Heart left ventricle (tissue), 13 donors: ENCODE results near the gene CD300LG.

Experiments used
- POLR2A ChIP-seq, 2 donors: fragments of 450-650 bp; IDR thresholded peaks; one replicate each; pipeline ENCODE4 v1.6.1; 2017; ENCODE audit warnings: antibody characterized with exemption in 2 of 2, mild to moderate bottlenecking in 2 of 2, moderate library complexity in 2 of 2
- TF ChIP-seq, protein P1 (sequence below), 12 donors: fragments of 200-600 bp; sonication (generic) in 4 of 12; IDR thresholded peaks; one replicate each; pipeline versions ENCODE4 v1.5.0 to v1.8.0; 2018 to 2022; ENCODE audit warnings: antibody characterized with exemption in 12 of 12, mild to moderate bottlenecking in 5 of 12
- donor health status: ischemic (EF 13 %, LVEDD 7.1; RV severe dilation, severe dysfunction).
- donor health status: DM: no; HTN: yes; CAD: no.
- donor health status: DM: no; HTN: no; CAD: no.
- donor health status: ischemic (EF 25% LVEDD 6.9; RV normal size, moderate dysfunction).
- donor health status: ischemic (EF 25% LVEDD 5.7; RV mildly dilated, moderate dysfunction).
- donor health status: ischemic (EF 35%, LVEDD 5.7; RV mildly dilated, moderate dysfunction).
- donor health status: nonischemic (EF 11% LVEDD 7.7; RV severe dilation, severe dysfunction).
- donor health status: DM: yes; HTN: yes; CAD: no.
- donor health status: PGD.
- donor health status: ischemic (EF 29% LVEDD 5.4; RV normal size, mild dysfunction).
- donor health status: nonischemic (EF 23%, LVEDD 6.1; RV moderate dilation, normal function).

DNA sequence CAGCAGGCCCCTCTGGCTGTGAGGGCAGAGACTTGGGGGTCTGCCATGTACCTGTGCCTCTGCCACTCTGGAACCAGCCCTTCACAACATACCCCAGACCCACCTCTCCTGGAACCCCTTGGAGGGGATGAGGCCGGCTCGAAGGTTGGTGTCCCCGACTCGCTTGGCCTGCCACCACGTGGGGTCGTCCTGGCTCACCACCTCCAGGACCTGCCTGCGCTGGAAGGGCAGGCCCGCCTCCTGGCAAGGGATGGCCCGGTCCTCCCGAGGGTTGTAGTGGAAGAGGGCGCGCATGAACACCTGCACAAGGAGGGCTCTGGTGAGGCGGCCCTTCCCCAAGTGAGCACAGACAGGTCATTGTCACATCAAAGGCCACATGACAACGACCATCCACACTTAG, 26.2 kb upstream of the CD300LG start:
- TF ChIP-seq, protein P1, sequence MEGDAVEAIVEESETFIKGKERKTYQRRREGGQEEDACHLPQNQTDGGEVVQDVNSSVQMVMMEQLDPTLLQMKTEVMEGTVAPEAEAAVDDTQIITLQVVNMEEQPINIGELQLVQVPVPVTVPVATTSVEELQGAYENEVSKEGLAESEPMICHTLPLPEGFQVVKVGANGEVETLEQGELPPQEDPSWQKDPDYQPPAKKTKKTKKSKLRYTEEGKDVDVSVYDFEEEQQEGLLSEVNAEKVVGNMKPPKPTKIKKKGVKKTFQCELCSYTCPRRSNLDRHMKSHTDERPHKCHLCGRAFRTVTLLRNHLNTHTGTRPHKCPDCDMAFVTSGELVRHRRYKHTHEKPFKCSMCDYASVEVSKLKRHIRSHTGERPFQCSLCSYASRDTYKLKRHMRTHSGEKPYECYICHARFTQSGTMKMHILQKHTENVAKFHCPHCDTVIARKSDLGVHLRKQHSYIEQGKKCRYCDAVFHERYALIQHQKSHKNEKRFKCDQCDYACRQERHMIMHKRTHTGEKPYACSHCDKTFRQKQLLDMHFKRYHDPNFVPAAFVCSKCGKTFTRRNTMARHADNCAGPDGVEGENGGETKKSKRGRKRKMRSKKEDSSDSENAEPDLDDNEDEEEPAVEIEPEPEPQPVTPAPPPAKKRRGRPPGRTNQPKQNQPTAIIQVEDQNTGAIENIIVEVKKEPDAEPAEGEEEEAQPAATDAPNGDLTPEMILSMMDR (IDR thresholded peaks at IDR 0.05) = no peak
- no peak for TF ChIP-seq POLR2A (IDR thresholded peaks at IDR 0.05)
